Activated naive CD4-positive, alpha-beta T cell treated with anti-CD3 and anti-CD28 coated beads for 36 hours (primary cell): Measurements from ENCODE around the gene FBXO9. TPM values are rescaled to one million over a fixed set of nuclear protein-coding genes. Genes with fewer than 3 reads are reported as not detected.

Experiments used
- total RNA-seq, 2 experiments: library from RNA; stranded (reverse); gene quantifications; one replicate each; pipeline ENCODE4 v1.2.3, GENCODE V29; 2021

Gene FBXO9
- total RNA-seq, 2 experiments from 2014 or later: 40.6 to 45.0 TPM

Other genes starting within 250 kb of the FBXO9 start
- gene GSTA5, start 224.6 kb upstream of the FBXO9 start, total RNA-seq: not detected
- gene GSTA3, start 155.7 kb upstream of the FBXO9 start, total RNA-seq: not detected
- 10 to 100 TPM; 21.6 to 21.7 TPM for gene GSTA4, start 70.1 kb upstream of the FBXO9 start, total RNA-seq
- gene CILK1, start 3.6 kb upstream of the FBXO9 start, total RNA-seq: 1 to 10 TPM; 6.8 to 7.2 TPM
- under 1 TPM in 1 of 2 experiments, not detected in 1; 0.10 TPM for gene GCM1, start 83.4 kb downstream of the FBXO9 start, total RNA-seq